Measurements from ENCODE around the gene SEC61A2. TPM values are rescaled to one million over a fixed set of nuclear protein-coding genes. Genes with fewer than 3 reads are reported as not detected.

Gene SEC61A2
- total RNA-seq, 1 experiment from 2014 or later, result 11.4 TPM

- TF ChIP-seq, protein P1, sequence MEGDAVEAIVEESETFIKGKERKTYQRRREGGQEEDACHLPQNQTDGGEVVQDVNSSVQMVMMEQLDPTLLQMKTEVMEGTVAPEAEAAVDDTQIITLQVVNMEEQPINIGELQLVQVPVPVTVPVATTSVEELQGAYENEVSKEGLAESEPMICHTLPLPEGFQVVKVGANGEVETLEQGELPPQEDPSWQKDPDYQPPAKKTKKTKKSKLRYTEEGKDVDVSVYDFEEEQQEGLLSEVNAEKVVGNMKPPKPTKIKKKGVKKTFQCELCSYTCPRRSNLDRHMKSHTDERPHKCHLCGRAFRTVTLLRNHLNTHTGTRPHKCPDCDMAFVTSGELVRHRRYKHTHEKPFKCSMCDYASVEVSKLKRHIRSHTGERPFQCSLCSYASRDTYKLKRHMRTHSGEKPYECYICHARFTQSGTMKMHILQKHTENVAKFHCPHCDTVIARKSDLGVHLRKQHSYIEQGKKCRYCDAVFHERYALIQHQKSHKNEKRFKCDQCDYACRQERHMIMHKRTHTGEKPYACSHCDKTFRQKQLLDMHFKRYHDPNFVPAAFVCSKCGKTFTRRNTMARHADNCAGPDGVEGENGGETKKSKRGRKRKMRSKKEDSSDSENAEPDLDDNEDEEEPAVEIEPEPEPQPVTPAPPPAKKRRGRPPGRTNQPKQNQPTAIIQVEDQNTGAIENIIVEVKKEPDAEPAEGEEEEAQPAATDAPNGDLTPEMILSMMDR (IDR thresholded peaks at IDR 0.05; ENCODE audit: unreplicated experiment), result no peak
- intact Hi-C loops (cut with micrococcal nuclease), result loop anchor here (10.0 kb wide), 1 partner anchor 410 kb away; no protein-coding TSS in a partner anchor
- TSS peak; percentile 40 for BruUV-seq (replicated peaks)
These were observed 65.8 kb downstream of the SEC61A2 start for GRCh38 chr10:12195281-12195602.

GRCh38 chr10:12195603-12196506, 66.4 kb downstream of the SEC61A2 start, which contains the start of the genes CDC123 and NUDT5:
Gene CDC123 (plus strand): TSS chr10:12196188. CDS start chr10:12196246, 58 bp downstream.
Gene NUDT5 (minus strand): TSS chr10:12195891. CDS start chr10:12186291, 9,600 bp downstream.
- Mint-ChIP-seq H3K4me1 (ENCODE audit: insufficient read depth, unreplicated experiment) (peaks cover 24% of the 10 kb centered on the region), H3K4me3 (ENCODE audit: unreplicated experiment) (peak within 1 kb of the TSS; percentile 99), H3K27me3 (ENCODE audit: insufficient read depth, unreplicated experiment) (no peaks in the 10 kb centered on the region), H3K27ac (ENCODE audit: low read depth, unreplicated experiment) (peak within 1 kb of the TSS; percentile 99), H3K9me3 (ENCODE audit: unreplicated experiment) (no peaks in the 10 kb centered on the region), H3K36me3 (ENCODE audit: insufficient read depth, unreplicated experiment) (peaks cover 29% of the 10 kb centered on the region)
- POLR2A ChIA-PET, result interaction anchor here (0.6 to 4.5 kb wide), 26 partner anchors 9 to 1394 kb away, joined by 3 to 32 read pairs (median 4); partner anchors contain the start of genes OPTN and UPF2
- no TSS peak for BruUV-seq (replicated peaks)
- CTCF ChIA-PET, result interaction anchor here (0.6 to 1.4 kb wide), 6 partner anchors 16 to 904 kb away, joined by 3 to 9 read pairs (median 3); partner anchors contain the start of gene OPTN
- DNase-seq (ENCODE audit: unreplicated experiment), result peak; percentile 92
- intact Hi-C loops (cut with micrococcal nuclease), result loop anchor here (10.0 kb wide), 1 partner anchor 411 kb away; no protein-coding TSS in a partner anchor
- TF ChIP-seq, protein P1 (IDR thresholded peaks at IDR 0.05; ENCODE audit: unreplicated experiment), result no peak

More at GRCh38 chr10:12195281-12195602, 65.8 kb downstream of the SEC61A2 start:
- Mint-ChIP-seq H3K27ac (ENCODE audit: low read depth, unreplicated experiment) (peak overlapping the region; percentile 99), H3K27me3 (ENCODE audit: insufficient read depth, unreplicated experiment) (no peaks in the 10 kb centered on the region), H3K36me3 (ENCODE audit: insufficient read depth, unreplicated experiment) (peaks cover 23% of the 10 kb centered on the region), H3K4me1 (ENCODE audit: insufficient read depth, unreplicated experiment) (peaks cover 24% of the 10 kb centered on the region), H3K9me3 (ENCODE audit: unreplicated experiment) (no peaks in the 10 kb centered on the region), H3K4me3 (ENCODE audit: unreplicated experiment) (peak overlapping the region; percentile 99)
- CTCF ChIA-PET, result interaction anchor here (0.6 to 1.4 kb wide), 4 partner anchors 15 to 905 kb away, joined by 3 to 9 read pairs (median 4); partner anchors contain the start of gene OPTN
- no peak for DNase-seq (ENCODE audit: unreplicated experiment)
- POLR2A ChIA-PET, result interaction anchor here (0.7 to 4.5 kb wide), 27 partner anchors 7 to 905 kb away, joined by 3 to 32 read pairs (median 4); partner anchors contain the start of genes OPTN and UPF2

GRCh38 chr10:12196531-12197211, 67.2 kb downstream of the SEC61A2 start:
- CTCF ChIA-PET, result interaction anchor here (0.6 to 1.4 kb wide), 4 partner anchors 18 to 425 kb away, joined by 3 to 9 read pairs (median 4); no protein-coding TSS in a partner anchor
- H3K36me3 Mint-ChIP-seq (ENCODE audit: insufficient read depth, unreplicated experiment), result peaks cover 34% of the 10 kb centered on the region
- POLR2A ChIA-PET, result interaction anchor here (0.7 to 4.5 kb wide), 17 partner anchors 8 to 904 kb away, joined by 3 to 32 read pairs (median 4); partner anchors contain the start of genes OPTN and UPF2
- TF ChIP-seq, protein P1 (IDR thresholded peaks at IDR 0.05; ENCODE audit: unreplicated experiment), result no peak
- H3K4me1 Mint-ChIP-seq (ENCODE audit: insufficient read depth, unreplicated experiment), result peaks cover 31% of the 10 kb centered on the region
- no peaks in the 10 kb centered on the region for H3K27me3 Mint-ChIP-seq (ENCODE audit: insufficient read depth, unreplicated experiment)
- H3K9me3 Mint-ChIP-seq (ENCODE audit: unreplicated experiment), result no peaks in the 10 kb centered on the region
- TSS peak; percentile 70 for BruUV-seq (replicated peaks)
- H3K27ac Mint-ChIP-seq (ENCODE audit: low read depth, unreplicated experiment), result peak overlapping the region; percentile 99
- peak overlapping the region; percentile 99 for H3K4me3 Mint-ChIP-seq (ENCODE audit: unreplicated experiment)
- intact Hi-C loops (cut with micrococcal nuclease), result loop anchor here (10.0 kb wide), 1 partner anchor 412 kb away; no protein-coding TSS in a partner anchor
- DNase-seq (ENCODE audit: unreplicated experiment), result no peak
